ENCODE data around the gene TTLL11.

DNA sequence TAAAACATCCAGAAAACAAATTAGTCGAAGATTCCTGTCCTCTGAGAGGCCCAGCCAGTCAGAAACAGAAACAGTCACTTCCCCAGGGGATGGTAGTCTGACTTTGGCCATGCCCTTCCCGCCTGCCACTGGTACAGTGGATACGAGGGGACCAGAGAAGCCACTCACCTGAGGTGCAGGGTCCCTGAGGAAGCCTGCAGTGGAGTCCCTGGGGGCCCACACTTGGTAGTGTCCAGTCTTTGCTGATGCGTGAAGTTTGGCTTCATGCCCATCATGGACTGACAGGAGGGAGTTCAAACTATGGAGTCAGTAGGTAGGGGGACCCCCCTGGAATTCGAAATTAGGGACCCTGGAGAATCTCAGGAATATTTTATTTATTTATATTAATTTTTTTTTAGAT, 294.2 kb downstream of the TTLL11 start:
- TF ChIP-seq, protein P1, sequence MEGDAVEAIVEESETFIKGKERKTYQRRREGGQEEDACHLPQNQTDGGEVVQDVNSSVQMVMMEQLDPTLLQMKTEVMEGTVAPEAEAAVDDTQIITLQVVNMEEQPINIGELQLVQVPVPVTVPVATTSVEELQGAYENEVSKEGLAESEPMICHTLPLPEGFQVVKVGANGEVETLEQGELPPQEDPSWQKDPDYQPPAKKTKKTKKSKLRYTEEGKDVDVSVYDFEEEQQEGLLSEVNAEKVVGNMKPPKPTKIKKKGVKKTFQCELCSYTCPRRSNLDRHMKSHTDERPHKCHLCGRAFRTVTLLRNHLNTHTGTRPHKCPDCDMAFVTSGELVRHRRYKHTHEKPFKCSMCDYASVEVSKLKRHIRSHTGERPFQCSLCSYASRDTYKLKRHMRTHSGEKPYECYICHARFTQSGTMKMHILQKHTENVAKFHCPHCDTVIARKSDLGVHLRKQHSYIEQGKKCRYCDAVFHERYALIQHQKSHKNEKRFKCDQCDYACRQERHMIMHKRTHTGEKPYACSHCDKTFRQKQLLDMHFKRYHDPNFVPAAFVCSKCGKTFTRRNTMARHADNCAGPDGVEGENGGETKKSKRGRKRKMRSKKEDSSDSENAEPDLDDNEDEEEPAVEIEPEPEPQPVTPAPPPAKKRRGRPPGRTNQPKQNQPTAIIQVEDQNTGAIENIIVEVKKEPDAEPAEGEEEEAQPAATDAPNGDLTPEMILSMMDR (IDR thresholded peaks at IDR 0.05), result no peak
- TF ChIP-seq POLR2A (IDR thresholded peaks at IDR 0.05), result no peak
